ENCODE results near the gene SERPINF2. TPM values are rescaled to one million over a fixed set of nuclear protein-coding genes. Genes with fewer than 3 reads are reported as not detected.
A peak's percentile ranks its signal among the peaks of the same experiment; 100 is the strongest.
"Not testable (repeated sequence)": the region's sequence is repeated elsewhere in the genome, so short reads cannot be mapped to it uniquely, and the experiment has no call there.

Gene SERPINF2
- total and polyA plus RNA-seq, 2 experiments from 2014 or later, result 0.66 to 1.2 TPM

- peak; percentile 77 for DNase-seq (ENCODE audit: low spot score)
- ATAC-seq, result no peak
- H3K27me3 ChIP-seq (ENCODE audit: insufficient read depth), result peaks cover 4% of the 10 kb centered on the region; the same call in 1 of the 2 replicates
- peaks cover 6% of the 10 kb centered on the region; the same call in 1 of the 2 replicates for H3K4me1 ChIP-seq (ENCODE audit: insufficient read depth)
- H3K4me2 ChIP-seq, result no peak overlapping the region
- H3K9me2 ChIP-seq (ENCODE audit: insufficient read depth), result no peaks in the 10 kb centered on the region
- H3K79me2 ChIP-seq (replicated peaks; ENCODE audit: insufficient read depth), result no peaks in the 10 kb centered on the region
- Mint-ChIP-seq H3K27me3 (ENCODE audit: insufficient read depth, low read depth, poor library complexity) (peaks cover 35% of the 10 kb centered on the region), H3K27ac (no peak overlapping the region), H3K4me1 (peaks cover 5% of the 10 kb centered on the region; the same call in 1 of the 3 replicates), H3K4me3 (no peak overlapping the region), H3K9me3 (no peaks in the 10 kb centered on the region), H3K36me3 (ENCODE audit: low read depth) (no peaks in the 10 kb centered on the region)
- no peak overlapping the region for H2AFZ ChIP-seq
- no peak overlapping the region for H3K27ac ChIP-seq (ENCODE audit: low read depth)
- no peak for TF ChIP-seq POLR2AphosphoS5 (IDR thresholded peaks at IDR 0.05; ENCODE audit: low read depth)
- no peak for TF ChIP-seq ETS1 (IDR thresholded peaks at IDR 0.05)
- TF ChIP-seq CTCF (conservative IDR thresholded peaks at IDR 0.05; ENCODE audit: low read depth in 2 of 2), result peak; percentile 97 to 99
- H3K36me3 ChIP-seq (ENCODE audit: insufficient read depth), result no peaks in the 10 kb centered on the region
- H4K20me1 ChIP-seq (replicated peaks; ENCODE audit: insufficient read depth), result no peaks in the 10 kb centered on the region
- H3F3A ChIP-seq (replicated peaks; ENCODE audit: low read depth), result peaks cover 8% of the 10 kb centered on the region; the same call in 1 of the 2 replicates
- H3K4me3 ChIP-seq, result no peak overlapping the region
Measured at GRCh38 chr17:1720856-1721386, 21.8 kb upstream of the SERPINF2 start.

- not testable (repeated sequence) for H3K4me3 Mint-ChIP-seq; H3K9me2 ChIP-seq (ENCODE audit: insufficient read depth); ATAC-seq; H3K79me2 ChIP-seq (replicated peaks; ENCODE audit: insufficient read depth); H3K27me3 ChIP-seq (ENCODE audit: insufficient read depth); H3K27ac ChIP-seq (ENCODE audit: low read depth); H3K4me1 ChIP-seq (ENCODE audit: insufficient read depth); H3K4me1 Mint-ChIP-seq; H3F3A ChIP-seq (replicated peaks; ENCODE audit: low read depth); DNase-seq (ENCODE audit: low spot score); H4K20me1 ChIP-seq (replicated peaks; ENCODE audit: insufficient read depth); H3K9me3 Mint-ChIP-seq; H3K36me3 Mint-ChIP-seq (ENCODE audit: low read depth); H2AFZ ChIP-seq; H3K36me3 ChIP-seq (ENCODE audit: insufficient read depth); H3K4me2 ChIP-seq; H3K27ac Mint-ChIP-seq; H3K4me3 ChIP-seq
- peaks cover 35% of the 10 kb centered on the region for H3K27me3 Mint-ChIP-seq (ENCODE audit: insufficient read depth, low read depth, poor library complexity)
Measured at GRCh38 chr17:1722022-1722421, 20.6 kb upstream of the SERPINF2 start.

- peak; percentile 73 for ATAC-seq
- Mint-ChIP-seq H3K27me3 (ENCODE audit: insufficient read depth, low read depth, poor library complexity) (peaks cover 29% of the 10 kb centered on the region), H3K4me3 (peak within 1 kb of the TSS; percentile 69), H3K36me3 (ENCODE audit: low read depth) (peaks cover 4% of the 10 kb centered on the region; the same call in 2 of the 3 replicates), H3K4me1 (no peaks in the 10 kb centered on the region), H3K27ac (no peak within 1 kb of the TSS), H3K9me3 (no peaks in the 10 kb centered on the region)
- no peaks in the 10 kb centered on the region for H3K36me3 ChIP-seq (ENCODE audit: insufficient read depth)
- peak within 1 kb of the TSS; percentile 89 for H3K4me2 ChIP-seq
- H3K79me2 ChIP-seq (replicated peaks; ENCODE audit: insufficient read depth), result no peaks in the 10 kb centered on the region
- H3F3A ChIP-seq (replicated peaks; ENCODE audit: low read depth), result peaks cover 5% of the 10 kb centered on the region; the same call in 1 of the 2 replicates
- H3K4me3 ChIP-seq, result peak within 1 kb of the TSS; percentile 68
- H3K27ac ChIP-seq (ENCODE audit: low read depth), result no peak within 1 kb of the TSS
- TF ChIP-seq REST (IDR thresholded peaks at IDR 0.05; ENCODE audit: unreplicated experiment), result no peak
- TF ChIP-seq ETS1 (IDR thresholded peaks at IDR 0.05), result 0 out of 2 replicates have a peak, but pooled peaks have one; percentile 41
- H4K20me1 ChIP-seq (replicated peaks; ENCODE audit: insufficient read depth), result no peaks in the 10 kb centered on the region
- peaks cover 4% of the 10 kb centered on the region; the same call in 1 of the 2 replicates for H3K27me3 ChIP-seq (ENCODE audit: insufficient read depth)
- H2AFZ ChIP-seq, result peak within 1 kb of the TSS; percentile 94
- peak; percentile 93 for DNase-seq (ENCODE audit: low spot score)
- no peaks in the 10 kb centered on the region; the same call in 1 of the 2 replicates for H3K4me1 ChIP-seq (ENCODE audit: insufficient read depth)
- no peaks in the 10 kb centered on the region for H3K9me2 ChIP-seq (ENCODE audit: insufficient read depth)
Measured at GRCh38 chr17:1724351-1724868, 18.3 kb upstream of the SERPINF2 start, which contains the start of gene WDR81. Gene WDR81, plus strand, starts transcription at chr17:1724704. Its CDS starts 256 bp downstream, at chr17:1724960.

All from GM23338 (cell line).